Caki2 (cell line): ENCODE data around the gene RAD9A. TPM values are rescaled to one million over a fixed set of nuclear protein-coding genes. Genes with fewer than 3 reads are reported as not detected.
"Not testable (repeated sequence)": the region's sequence is repeated elsewhere in the genome, so short reads cannot be mapped to it uniquely, and the experiment has no call there.

Experiments
- DNase-seq: peaks from one replicate; pipeline ENCODE4 v3.0.0-alpha.2; 2015; ENCODE audit warnings: low read depth
- in situ Hi-C: cut with HindIII; loops from 2 replicates; pipeline ENCODE4 v1.10.0; 2016; ENCODE audit warnings: low sequenced_read_pairs, low pct_unique_long_range_greater_than_20kb, mixed read lengths
- total RNA-seq: library from RNA; depleted of rRNA; stranded (reverse); fragments of >200 nt; shearing (Covaris generic); gene quantifications from 2 replicates; pipeline ENCODE4 v1.2.3, GENCODE V29; 2014; ENCODE audit warnings: low replicate concordance

Gene RAD9A
- total RNA-seq, 1 experiment from 2014 or later = 24.4 TPM

GRCh38 chr11:67402192-67402839 lies 10.5 kb downstream of the RAD9A start:
- DNase-seq, in situ Hi-C loops: not testable (repeated sequence)

GRCh38 chr11:67403085-67403484 lies 11.3 kb downstream of the RAD9A start:
- DNase-seq, in situ Hi-C loops: not testable (repeated sequence)

GRCh38 chr11:67404515-67405195 lies 12.9 kb downstream of the RAD9A start:
- no peak for DNase-seq
- in situ Hi-C loops = no loop called here

- in situ Hi-C loops = no loop called here
Measured at GRCh38 chr11:67405196-67405567, 13.4 kb downstream of the RAD9A start.

GRCh38 chr11:67405688-67406339 lies 14.0 kb downstream of the RAD9A start:
- in situ Hi-C loops = no loop called here
- no peak for DNase-seq

More at GRCh38 chr11:67405196-67405567, 13.4 kb downstream of the RAD9A start:
- no peak for DNase-seq

GRCh38 chr11:67406420-67406968 lies 14.7 kb downstream of the RAD9A start:
- in situ Hi-C loops = no loop called here
- DNase-seq = no peak

- in situ Hi-C loops = no loop called here
- no peak for DNase-seq
Measured at GRCh38 chr11:67406969-67407687, 15.3 kb downstream of the RAD9A start.

GRCh38 chr11:67407688-67408163 lies 15.9 kb downstream of the RAD9A start:
- no peak for DNase-seq
- in situ Hi-C loops = no loop called here

- DNase-seq = no peak
- in situ Hi-C loops = no loop called here
Measured at GRCh38 chr11:67408437-67409200, 16.8 kb downstream of the RAD9A start.

GRCh38 chr11:67409261-67409666 lies 17.5 kb downstream of the RAD9A start:
- DNase-seq = no peak
- in situ Hi-C loops = no loop called here

- no peak for DNase-seq
- in situ Hi-C loops = no loop called here
Measured at GRCh38 chr11:67409781-67410368, 18.1 kb downstream of the RAD9A start.

GRCh38 chr11:67410369-67410831 lies 18.6 kb downstream of the RAD9A start:
- in situ Hi-C loops = no loop called here
- DNase-seq = no peak

GRCh38 chr11:67410984-67411784 lies 19.4 kb downstream of the RAD9A start:
- DNase-seq = no peak
- in situ Hi-C loops = no loop called here

- in situ Hi-C loops = no loop called here
- DNase-seq = no peak
Measured at GRCh38 chr11:67411785-67412152, 20.0 kb downstream of the RAD9A start.

- in situ Hi-C loops = no loop called here
- DNase-seq = no peak
Measured at GRCh38 chr11:67412495-67413179, 20.9 kb downstream of the RAD9A start.

- in situ Hi-C loops = no loop called here
- DNase-seq = no peak
Measured at GRCh38 chr11:67413266-67413849, 21.6 kb downstream of the RAD9A start.
